ENCODE data around the gene IAH1. TPM values are rescaled to one million over a fixed set of nuclear protein-coding genes. Genes with fewer than 3 reads are reported as not detected.

IAH1 gene
- polyA plus RNA-seq, 3 donors, result 39.4 to 98.2 (median 84.0) TPM

DNA sequence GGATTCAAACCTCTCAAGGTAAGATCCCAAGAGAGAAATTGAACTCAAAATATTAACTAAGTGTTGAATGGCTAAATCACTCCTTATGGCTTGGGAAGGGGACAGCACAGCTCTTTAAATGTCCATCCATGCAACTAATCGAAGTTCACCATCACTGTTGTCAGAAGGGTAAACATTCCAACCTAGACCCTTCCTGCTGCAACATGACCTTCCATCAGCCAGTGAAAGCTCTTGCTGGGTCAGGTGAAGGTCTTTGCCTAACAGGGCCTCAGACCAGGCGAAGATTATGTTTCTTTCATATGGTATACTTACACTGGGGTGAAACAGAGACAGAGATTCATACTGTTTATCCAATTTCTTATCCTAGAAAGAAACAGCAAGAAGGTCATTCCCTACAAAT, 16.4 kb downstream of the IAH1 start:
- Histone ChIP-seq H3K27ac (ENCODE audit: low read depth in 1 of 2, low read length in 2 of 2) (no peak overlapping the region), H3K9ac (ENCODE audit: insufficient read depth, low read length, poor library complexity, severe bottlenecking) (no peak overlapping the region), H3K4me2 (replicated peaks; ENCODE audit: extremely low read depth, low read length, poor library complexity, severe bottlenecking) (no peak overlapping the region), H3K27me3 (ENCODE audit: control insufficient read depth in 2 of 2, insufficient read depth in 2 of 2, low read length in 2 of 2) (no peaks in the 10 kb centered on the region), H3K79me2 (ENCODE audit: insufficient read depth, low read length) (no peaks in the 10 kb centered on the region), H4K20me1 (ENCODE audit: insufficient read depth, low read length) (peaks cover 47% of the 10 kb centered on the region), H3K36me3 (replicated peaks in 1 of 2; ENCODE audit: control insufficient read depth in 1 of 2, insufficient read depth in 2 of 2, low read length in 2 of 2) (peaks cover 94 to 100% of the 10 kb centered on the region in 2 donors), H2AFZ (ENCODE audit: insufficient read depth, low read depth, low read length, poor library complexity, severe bottlenecking) (no peak overlapping the region), H3K9me3 (replicated peaks in 1 of 2; ENCODE audit: control insufficient read depth in 1 of 2, insufficient read depth in 1 of 2, low read length in 2 of 2) (no peaks in the 10 kb centered on the region), H3K4me3 (replicated peaks in 1 of 3; ENCODE audit: low read depth in 2 of 3, low read length in 3 of 3) (no peak overlapping the region), H3K4me1 (ENCODE audit: control insufficient read depth in 1 of 2, insufficient read depth in 2 of 2, low read length in 2 of 2) (no peaks in the 10 kb centered on the region)
- no peaks in the 10 kb centered on the region for H3K9me3 Mint-ChIP-seq
- peak overlapping the region in 1 of 7 donors; percentile 63 for H3K27ac Mint-ChIP-seq
- TF ChIP-seq, protein P1, sequence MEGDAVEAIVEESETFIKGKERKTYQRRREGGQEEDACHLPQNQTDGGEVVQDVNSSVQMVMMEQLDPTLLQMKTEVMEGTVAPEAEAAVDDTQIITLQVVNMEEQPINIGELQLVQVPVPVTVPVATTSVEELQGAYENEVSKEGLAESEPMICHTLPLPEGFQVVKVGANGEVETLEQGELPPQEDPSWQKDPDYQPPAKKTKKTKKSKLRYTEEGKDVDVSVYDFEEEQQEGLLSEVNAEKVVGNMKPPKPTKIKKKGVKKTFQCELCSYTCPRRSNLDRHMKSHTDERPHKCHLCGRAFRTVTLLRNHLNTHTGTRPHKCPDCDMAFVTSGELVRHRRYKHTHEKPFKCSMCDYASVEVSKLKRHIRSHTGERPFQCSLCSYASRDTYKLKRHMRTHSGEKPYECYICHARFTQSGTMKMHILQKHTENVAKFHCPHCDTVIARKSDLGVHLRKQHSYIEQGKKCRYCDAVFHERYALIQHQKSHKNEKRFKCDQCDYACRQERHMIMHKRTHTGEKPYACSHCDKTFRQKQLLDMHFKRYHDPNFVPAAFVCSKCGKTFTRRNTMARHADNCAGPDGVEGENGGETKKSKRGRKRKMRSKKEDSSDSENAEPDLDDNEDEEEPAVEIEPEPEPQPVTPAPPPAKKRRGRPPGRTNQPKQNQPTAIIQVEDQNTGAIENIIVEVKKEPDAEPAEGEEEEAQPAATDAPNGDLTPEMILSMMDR (IDR thresholded peaks at IDR 0.05), result no peak
- peaks cover 84 to 100% of the 10 kb centered on the region in 2 donors for H3K36me3 Mint-ChIP-seq
- 100% methylated on average over 1 of the region's 2 CpGs for WGBS (ENCODE audit: insufficient coverage)
- H3K27me3 Mint-ChIP-seq (ENCODE audit: low read depth in 3 of 3), result peaks cover 0 to 1% (median 0%) of the 10 kb centered on the region in 3 donors
- no peak for DNase-seq
- intact Hi-C loops (cut with micrococcal nuclease), result no loop called here
- no peak overlapping the region for H3K4me3 Mint-ChIP-seq
- H3K4me1 Mint-ChIP-seq, result no peaks in the 10 kb centered on the region

DNA sequence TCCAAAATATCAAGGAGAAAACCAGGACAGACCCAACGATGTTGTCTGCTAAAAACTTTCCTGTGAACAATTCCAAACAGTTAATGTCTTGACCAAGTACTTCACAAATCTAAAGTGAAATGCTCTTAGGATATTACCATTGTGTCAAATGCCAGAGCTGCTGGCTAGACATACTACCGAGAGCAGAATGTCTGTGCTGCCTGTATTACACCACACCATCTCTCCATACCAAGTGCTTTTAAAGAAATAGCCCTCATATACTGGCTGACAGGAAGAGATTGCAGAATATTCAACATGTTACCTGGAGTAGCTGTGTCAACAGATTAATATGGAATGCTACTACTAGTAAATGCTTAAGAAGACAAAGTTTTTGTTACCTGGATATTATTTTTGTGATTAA, 18.6 kb downstream of the IAH1 start:
- TF ChIP-seq, protein P1 (IDR thresholded peaks at IDR 0.05), result no peak
- Histone ChIP-seq H3K9me3 (replicated peaks in 1 of 2; ENCODE audit: control insufficient read depth in 1 of 2, insufficient read depth in 1 of 2, low read length in 2 of 2) (no peaks in the 10 kb centered on the region), H3K36me3 (replicated peaks in 1 of 2; ENCODE audit: control insufficient read depth in 1 of 2, insufficient read depth in 2 of 2, low read length in 2 of 2) (peaks cover 96 to 97% of the 10 kb centered on the region in 2 donors), H4K20me1 (ENCODE audit: insufficient read depth, low read length) (peaks cover 48% of the 10 kb centered on the region), H3K4me1 (ENCODE audit: control insufficient read depth in 1 of 2, insufficient read depth in 2 of 2, low read length in 2 of 2) (no peaks in the 10 kb centered on the region), H3K4me2 (replicated peaks; ENCODE audit: extremely low read depth, low read length, poor library complexity, severe bottlenecking) (no peak overlapping the region), H3K27ac (ENCODE audit: low read depth in 1 of 2, low read length in 2 of 2) (peak overlapping the region in 1 of 2 donors; percentile 26), H3K27me3 (ENCODE audit: control insufficient read depth in 2 of 2, insufficient read depth in 2 of 2, low read length in 2 of 2) (no peaks in the 10 kb centered on the region), H3K4me3 (replicated peaks in 1 of 3; ENCODE audit: low read depth in 2 of 3, low read length in 3 of 3) (no peak overlapping the region), H3K79me2 (ENCODE audit: insufficient read depth, low read length) (no peaks in the 10 kb centered on the region), H2AFZ (ENCODE audit: insufficient read depth, low read depth, low read length, poor library complexity, severe bottlenecking) (no peak overlapping the region), H3K9ac (ENCODE audit: insufficient read depth, low read length, poor library complexity, severe bottlenecking) (no peak overlapping the region)
- WGBS (ENCODE audit: insufficient coverage), result 100% methylated on average over 1 of the region's 2 CpGs
- DNase-seq, result no peak
- Mint-ChIP-seq H3K36me3 (peaks cover 86 to 98% of the 10 kb centered on the region in 2 donors), H3K9me3 (no peaks in the 10 kb centered on the region), H3K4me1 (no peaks in the 10 kb centered on the region), H3K27me3 (ENCODE audit: low read depth in 3 of 3) (peaks cover 0 to 1% (median 0%) of the 10 kb centered on the region in 3 donors), H3K27ac (no peak overlapping the region), H3K4me3 (no peak overlapping the region)
- intact Hi-C loops (cut with micrococcal nuclease), result no loop called here
